Rectal smooth muscle tissue (tissue), 1 donor: ENCODE measurements around the gene CCSER2.
"Not testable (repeated sequence)": the region's sequence is repeated elsewhere in the genome, so short reads cannot be mapped to it uniquely, and the experiment has no call there.

ENCODE experiments used
- H3K27ac ChIP-seq: one replicate; pipeline ENCODE4 v1.7.0; 2013; ENCODE audit warnings: low read depth, low read length, inconsistent platforms
- H3K27me3 ChIP-seq: one replicate; pipeline ENCODE4 v1.7.0; 2013; ENCODE audit warnings: low read length; ENCODE audit not compliant: control insufficient read depth, insufficient read depth
- H3K36me3 ChIP-seq: one replicate; pipeline ENCODE4 v1.7.0; 2013; ENCODE audit warnings: low read length; ENCODE audit not compliant: control insufficient read depth, insufficient read depth
- H3K4me1 ChIP-seq: one replicate; pipeline ENCODE4 v1.7.0; 2013; ENCODE audit warnings: low read length; ENCODE audit not compliant: control insufficient read depth, insufficient read depth
- H3K4me3 ChIP-seq: one replicate; pipeline ENCODE4 v1.7.0; 2013; ENCODE audit warnings: low read length
- H3K9ac ChIP-seq: one replicate; pipeline ENCODE4 v1.7.0; 2013; ENCODE audit warnings: low read length

Gene CCSER2

DNA sequence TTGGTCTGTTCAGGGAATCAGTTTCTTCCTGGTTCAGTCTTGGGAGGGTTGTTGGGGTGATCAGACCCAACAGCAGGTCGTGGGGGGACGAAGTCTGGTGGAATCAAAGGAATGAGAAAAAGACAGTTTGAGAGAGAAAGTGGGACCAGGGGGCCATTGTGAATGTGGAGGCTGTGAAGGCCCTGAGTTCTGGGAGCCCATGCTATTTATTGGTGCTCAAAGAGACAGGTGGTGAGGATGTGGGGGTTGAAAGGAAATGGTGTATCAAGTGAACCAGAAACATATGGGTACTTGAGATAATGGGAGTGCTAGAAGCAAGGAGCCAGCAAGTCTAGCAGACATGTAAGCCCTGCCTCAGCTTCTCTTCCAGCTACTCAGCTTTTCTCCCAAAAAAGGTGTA lies 84.1 kb downstream of the CCSER2 start:
- no peaks in the 10 kb centered on the region for H3K27me3 ChIP-seq
- H3K4me3 ChIP-seq, result no peak overlapping the region
- H3K4me1 ChIP-seq, result no peaks in the 10 kb centered on the region
- H3K9ac ChIP-seq, result no peak overlapping the region
- no peaks in the 10 kb centered on the region for H3K36me3 ChIP-seq
- H3K27ac ChIP-seq, result no peak overlapping the region

DNA sequence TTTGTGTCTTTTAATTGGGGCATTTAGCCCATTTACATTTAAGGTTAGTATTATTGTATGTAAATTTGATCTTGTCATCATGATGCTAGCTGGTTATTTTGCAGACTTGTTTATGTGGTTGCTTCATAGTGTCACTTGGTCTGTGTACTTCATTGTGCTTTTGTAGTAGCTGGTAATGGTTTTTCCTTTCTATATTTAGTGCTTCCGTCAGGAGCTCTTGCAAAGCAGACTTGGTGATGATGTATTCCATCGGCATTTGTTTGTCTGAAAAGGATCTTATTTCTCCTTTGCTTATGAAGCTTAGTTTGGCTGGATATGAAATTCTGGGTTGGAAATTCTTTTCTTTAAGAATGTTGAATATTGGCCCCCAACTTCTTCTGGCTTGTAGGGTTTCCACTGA lies 85.7 kb downstream of the CCSER2 start:
- not testable (repeated sequence) for H3K9ac ChIP-seq, H3K36me3 ChIP-seq, H3K4me3 ChIP-seq, H3K4me1 ChIP-seq, H3K27ac ChIP-seq, H3K27me3 ChIP-seq

DNA sequence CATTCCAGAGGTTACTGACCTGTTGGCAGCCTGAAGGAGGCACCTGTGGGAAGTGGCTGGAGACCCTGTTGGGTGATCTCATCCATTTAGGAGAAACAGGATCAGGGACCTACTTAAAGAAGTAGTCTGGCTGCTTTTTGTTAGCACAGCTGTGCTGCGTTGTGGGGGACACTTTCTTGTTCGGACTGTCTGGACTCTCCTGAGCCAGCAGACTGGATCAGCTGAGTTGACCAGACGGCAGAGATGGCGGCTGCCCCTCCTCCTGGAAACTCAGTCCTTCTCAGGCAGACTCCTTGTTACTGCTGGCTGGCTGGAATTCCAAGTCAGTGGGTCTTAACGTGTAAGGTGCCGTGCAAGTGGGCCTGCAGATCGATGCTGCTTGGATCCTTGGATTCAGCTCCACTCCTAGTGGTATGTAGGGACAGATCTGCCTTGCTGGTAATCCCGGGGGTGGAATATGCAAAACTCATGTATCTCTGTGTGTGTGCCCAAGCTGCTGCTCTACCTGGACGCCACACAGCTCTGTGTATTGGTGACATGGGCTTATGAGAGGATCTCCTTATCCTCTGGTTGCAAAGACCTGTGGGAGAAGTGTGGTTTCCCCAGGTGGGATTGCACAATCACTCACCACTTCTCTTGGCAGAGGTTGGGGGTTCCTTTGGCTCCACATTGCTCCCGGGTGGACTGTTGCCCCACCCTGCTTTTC lies 87.3 kb downstream of the CCSER2 start:
- H3K27me3 ChIP-seq, result no peaks in the 10 kb centered on the region

GRCh38 chr10:84416245-84416555 lies 87.8 kb downstream of the CCSER2 start:
- H3K36me3 ChIP-seq, result no peaks in the 10 kb centered on the region
- no peaks in the 10 kb centered on the region for H3K27me3 ChIP-seq
- no peak overlapping the region for H3K4me3 ChIP-seq
- H3K27ac ChIP-seq, result no peak overlapping the region
- no peak overlapping the region for H3K9ac ChIP-seq
- H3K4me1 ChIP-seq, result no peaks in the 10 kb centered on the region

More for the DNA sequence above, 87.3 kb downstream of the CCSER2 start:
- Histone ChIP-seq H3K4me1 (no peaks in the 10 kb centered on the region), H3K4me3 (no peak overlapping the region), H3K36me3 (no peaks in the 10 kb centered on the region), H3K27ac (no peak overlapping the region), H3K9ac (no peak overlapping the region)

DNA sequence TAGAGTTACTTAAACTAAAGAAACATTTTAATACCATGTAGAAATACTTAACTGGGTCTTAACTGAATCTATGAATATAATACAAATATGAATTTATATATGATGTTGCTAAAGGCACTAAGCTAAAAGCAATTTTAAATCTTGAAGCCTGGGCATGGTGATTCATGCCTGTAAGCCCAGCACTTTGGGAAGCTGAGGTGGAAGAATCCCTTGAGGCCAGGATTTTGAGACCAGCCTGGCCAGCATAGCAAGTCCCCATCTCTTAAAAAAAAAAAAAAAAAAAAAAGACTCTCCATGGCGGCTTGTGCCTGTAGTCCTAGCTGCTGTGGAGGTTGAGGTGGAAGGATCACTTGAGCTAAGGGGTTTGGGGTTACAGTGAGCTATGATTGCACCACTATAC lies 95.3 kb downstream of the CCSER2 start:
- no peak overlapping the region for H3K4me3 ChIP-seq
- peak overlapping the region; percentile 73 for H3K27ac ChIP-seq
- H3K36me3 ChIP-seq, result peaks cover 2% of the 10 kb centered on the region
- no peaks in the 10 kb centered on the region for H3K27me3 ChIP-seq
- no peak overlapping the region for H3K9ac ChIP-seq
- H3K4me1 ChIP-seq, result peaks cover 17% of the 10 kb centered on the region

- Histone ChIP-seq H3K27ac (peak overlapping the region; percentile 73), H3K36me3 (peaks cover 2% of the 10 kb centered on the region), H3K9ac (no peak overlapping the region), H3K4me1 (peaks cover 17% of the 10 kb centered on the region), H3K4me3 (peak overlapping the region; percentile 40), H3K27me3 (no peaks in the 10 kb centered on the region)
Measured at GRCh38 chr10:84424731-84425167, 96.4 kb downstream of the CCSER2 start.

GRCh38 chr10:84427903-84428650 lies 99.7 kb downstream of the CCSER2 start:
- Histone ChIP-seq H3K27ac (no peak overlapping the region), H3K4me1 (peaks cover 17% of the 10 kb centered on the region), H3K36me3 (peaks cover 2% of the 10 kb centered on the region), H3K9ac (no peak overlapping the region), H3K27me3 (no peaks in the 10 kb centered on the region), H3K4me3 (no peak overlapping the region)

DNA sequence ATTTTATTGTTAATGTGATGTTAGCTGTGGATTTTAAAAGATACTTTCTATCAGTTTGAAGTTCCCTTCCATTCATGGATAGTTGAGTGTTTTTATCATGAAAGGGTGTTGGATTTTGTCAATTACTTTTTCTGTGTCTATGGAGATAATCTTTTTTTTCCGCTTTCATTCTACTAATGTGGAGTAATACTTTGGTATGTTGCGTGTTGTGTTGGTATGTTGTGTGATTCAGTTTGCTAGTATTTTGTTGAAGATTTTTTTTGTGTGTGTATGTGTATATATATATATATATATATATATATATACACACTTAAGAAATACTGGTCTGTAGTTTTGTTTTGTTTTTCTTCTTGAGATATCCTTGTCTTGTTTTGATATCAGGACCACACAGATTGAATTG lies 100.3 kb downstream of the CCSER2 start:
- Histone ChIP-seq H3K27me3 (no peaks in the 10 kb centered on the region), H3K27ac (no peak overlapping the region), H3K4me1 (peaks cover 17% of the 10 kb centered on the region), H3K9ac (no peak overlapping the region), H3K4me3 (no peak overlapping the region), H3K36me3 (peaks cover 2% of the 10 kb centered on the region)

- peaks cover 13% of the 10 kb centered on the region for H3K4me1 ChIP-seq
- peaks cover 2% of the 10 kb centered on the region for H3K36me3 ChIP-seq
Measured at GRCh38 chr10:84429926-84430520, 101.6 kb downstream of the CCSER2 start.

DNA sequence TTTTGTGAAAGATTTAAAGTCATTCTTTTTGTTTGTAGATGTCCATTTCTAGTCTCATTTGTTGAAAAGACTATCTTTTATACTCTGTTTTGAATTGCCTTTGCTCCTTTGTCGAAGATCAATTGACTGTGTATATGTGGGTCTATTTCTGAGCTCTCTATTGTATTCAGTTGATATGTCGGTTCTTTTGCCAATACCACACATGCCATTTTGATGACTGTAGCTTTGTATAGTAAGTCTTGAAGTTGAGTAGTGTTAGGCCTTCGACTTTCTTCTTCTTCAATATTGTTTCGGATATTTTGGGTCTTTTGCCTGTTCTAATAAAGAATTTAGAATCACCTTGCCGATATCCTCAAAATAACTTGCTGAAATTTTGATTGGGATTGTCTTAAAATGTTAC lies 104.5 kb downstream of the CCSER2 start:
- Histone ChIP-seq H3K27ac (no peak overlapping the region), H3K4me3 (no peak overlapping the region), H3K36me3 (no peaks in the 10 kb centered on the region), H3K9ac (no peak overlapping the region), H3K27me3 (no peaks in the 10 kb centered on the region), H3K4me1 (peaks cover 3% of the 10 kb centered on the region)

More at GRCh38 chr10:84429926-84430520, 101.6 kb downstream of the CCSER2 start:
- Histone ChIP-seq H3K4me3 (no peak overlapping the region), H3K9ac (no peak overlapping the region), H3K27ac (no peak overlapping the region), H3K27me3 (no peaks in the 10 kb centered on the region)

DNA sequence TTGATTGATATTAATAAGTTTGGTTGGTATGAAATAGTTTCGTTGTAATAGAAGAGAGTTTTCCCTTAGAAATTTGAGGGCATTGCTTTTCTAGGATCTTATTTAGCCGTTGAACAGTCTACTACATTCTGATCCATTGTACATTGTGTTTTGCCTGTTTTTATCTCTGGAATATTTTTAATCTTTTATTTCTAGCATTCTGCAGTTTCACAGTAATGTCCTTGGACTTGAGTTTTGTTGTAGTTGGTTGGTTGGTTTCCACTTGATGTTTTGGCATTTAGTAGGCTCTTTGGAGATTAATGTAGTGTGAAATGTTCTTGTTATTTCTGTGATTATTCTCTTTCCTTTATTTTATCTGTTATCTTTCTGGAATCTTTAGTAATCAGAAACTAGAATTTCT lies 112.4 kb downstream of the CCSER2 start:
- Histone ChIP-seq H3K36me3 (no peaks in the 10 kb centered on the region), H3K4me1 (no peaks in the 10 kb centered on the region), H3K27me3 (no peaks in the 10 kb centered on the region), H3K4me3 (no peak overlapping the region), H3K27ac (no peak overlapping the region), H3K9ac (no peak overlapping the region)

- no peaks in the 10 kb centered on the region for H3K4me1 ChIP-seq
- H3K9ac ChIP-seq, result no peak overlapping the region
- peaks cover 3% of the 10 kb centered on the region for H3K36me3 ChIP-seq
- no peak overlapping the region for H3K27ac ChIP-seq
- H3K4me3 ChIP-seq, result no peak overlapping the region
- no peaks in the 10 kb centered on the region for H3K27me3 ChIP-seq
Measured at GRCh38 chr10:84447701-84448400, 119.5 kb downstream of the CCSER2 start.
